Activated naive CD4-positive, alpha-beta T cell treated with anti-CD3 and anti-CD28 coated beads, Interleukin-2, amount 50 U/mL, for 16 hours (primary cell): ENCODE measurements around the gene FAM24B.

Experiments used
- DNase-seq: peaks from one replicate; pipeline ENCODE4 v3.0.0-alpha.2; 2020

Gene FAM24B

DNA sequence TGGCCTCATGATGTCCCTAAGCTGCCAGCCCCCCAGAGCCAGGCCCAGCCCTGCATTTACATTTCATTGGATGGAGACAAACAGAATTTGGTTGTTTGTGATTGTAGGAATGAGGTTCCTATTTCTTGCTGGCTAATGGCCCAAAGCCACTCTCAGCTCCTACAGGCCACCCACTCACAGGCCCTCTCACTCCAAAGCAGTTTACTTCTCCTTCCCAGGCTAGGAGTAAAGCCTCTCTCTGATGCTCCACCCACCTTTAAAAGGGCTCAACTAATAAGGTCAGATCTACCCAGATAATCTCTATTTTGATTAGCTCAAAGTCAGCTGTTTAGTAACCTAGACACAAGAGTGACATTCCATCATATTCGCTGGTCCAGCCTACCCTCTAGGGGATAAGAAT is 22.5 kb downstream of the FAM24B start:
- DNase-seq: no peak

GRCh38 chr10:122855745-122856144 is 23.6 kb downstream of the FAM24B start:
- no peak for DNase-seq

DNA sequence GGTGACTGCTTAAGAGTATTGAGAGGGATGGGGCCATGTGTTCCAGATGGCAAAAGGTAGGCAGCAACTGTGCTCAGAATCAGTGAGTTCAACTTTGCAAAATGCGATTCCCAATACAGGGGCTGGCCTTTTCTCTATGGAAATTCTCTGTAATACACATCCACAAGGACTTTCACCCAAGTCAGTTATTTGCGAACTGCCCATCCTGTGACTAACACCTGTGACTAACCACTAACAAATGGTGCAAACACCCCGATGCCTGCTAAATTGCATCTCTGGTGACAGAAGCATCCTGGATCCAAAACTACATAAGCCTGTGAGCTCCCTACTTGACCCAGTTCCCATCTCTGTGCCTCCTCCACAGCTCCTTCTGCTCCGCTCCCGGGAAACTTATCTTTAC is 24.7 kb downstream of the FAM24B start:
- no peak for DNase-seq

DNA sequence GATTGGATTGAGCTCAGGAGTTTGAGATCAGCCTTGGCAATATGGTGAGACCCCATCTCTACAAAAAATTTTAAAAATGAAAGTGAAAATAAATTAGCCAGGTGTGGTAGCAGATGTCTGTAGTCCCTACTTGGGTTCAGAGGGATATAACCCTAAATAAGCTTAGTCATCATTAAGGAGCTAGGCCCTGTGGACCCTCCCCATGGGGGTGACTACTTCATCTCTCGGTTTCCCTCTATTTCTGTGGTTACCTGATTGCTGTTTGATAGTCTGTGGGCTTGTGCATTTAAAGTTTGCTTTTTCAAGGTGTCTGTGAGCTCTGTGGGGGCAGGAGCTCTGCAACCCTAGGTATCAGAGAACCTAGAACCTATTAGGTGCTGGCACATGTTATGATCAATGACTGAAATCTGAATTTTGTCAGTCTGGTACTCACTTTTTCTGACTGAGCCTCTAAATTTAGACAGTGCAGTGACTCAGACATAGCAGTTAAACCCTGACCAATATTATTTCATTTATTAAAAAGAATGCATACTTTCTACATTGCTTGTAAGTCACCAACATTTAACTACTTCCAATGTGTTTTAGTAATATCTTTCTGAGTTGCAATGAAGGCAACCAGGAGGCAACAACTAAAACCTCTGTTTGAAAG is 25.6 kb downstream of the FAM24B start:
- no peak for DNase-seq

- DNase-seq: no peak
These were observed 27.1 kb downstream of the FAM24B start for GRCh38 chr10:122852261-122852660.

DNA sequence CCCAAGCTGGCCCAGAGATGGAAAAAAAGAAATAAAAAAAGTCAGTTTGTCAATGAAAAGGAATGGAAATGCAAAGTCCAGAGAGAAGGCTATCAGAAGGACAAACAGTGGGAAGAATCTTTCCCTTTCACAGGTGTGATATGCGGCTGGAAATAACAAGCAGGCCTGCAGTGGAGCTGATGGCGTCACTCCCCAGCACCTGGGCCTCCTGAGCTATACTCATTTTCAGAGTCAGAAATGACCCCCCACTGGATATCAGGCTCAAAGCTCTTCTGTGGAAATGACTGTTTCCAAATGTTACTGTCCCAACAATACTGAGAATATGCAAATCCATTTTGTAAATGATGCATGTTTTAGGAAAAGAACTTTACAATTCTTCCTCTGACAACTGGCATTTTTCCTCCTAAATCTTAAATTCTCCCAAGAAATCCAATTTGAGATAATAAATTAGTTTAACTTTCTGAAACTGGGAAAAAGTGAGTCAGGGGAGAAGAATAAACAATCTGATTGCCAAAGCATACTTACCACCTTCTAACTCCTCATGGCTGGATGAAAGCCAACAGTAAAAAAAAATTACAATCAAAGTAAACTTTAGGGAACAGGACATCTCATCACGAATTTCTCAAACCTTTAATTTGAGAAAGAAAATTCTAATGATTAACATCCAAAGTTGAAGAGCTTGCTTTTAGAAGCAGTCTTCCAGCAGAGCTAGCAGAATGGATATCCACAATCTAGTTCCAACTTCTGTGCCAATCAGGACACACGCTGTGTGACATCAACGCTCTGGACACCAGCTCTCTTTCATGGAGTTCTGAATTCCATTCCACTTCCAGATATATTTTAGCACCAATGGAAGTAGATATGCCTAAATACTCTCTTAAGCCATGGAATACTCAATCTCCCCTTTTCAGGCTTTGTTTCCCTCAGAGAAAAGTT is 28.4 kb downstream of the FAM24B start:
- DNase-seq: no peak

GRCh38 chr10:122849900-122850605 is 29.3 kb downstream of the FAM24B start:
- no peak for DNase-seq

DNA sequence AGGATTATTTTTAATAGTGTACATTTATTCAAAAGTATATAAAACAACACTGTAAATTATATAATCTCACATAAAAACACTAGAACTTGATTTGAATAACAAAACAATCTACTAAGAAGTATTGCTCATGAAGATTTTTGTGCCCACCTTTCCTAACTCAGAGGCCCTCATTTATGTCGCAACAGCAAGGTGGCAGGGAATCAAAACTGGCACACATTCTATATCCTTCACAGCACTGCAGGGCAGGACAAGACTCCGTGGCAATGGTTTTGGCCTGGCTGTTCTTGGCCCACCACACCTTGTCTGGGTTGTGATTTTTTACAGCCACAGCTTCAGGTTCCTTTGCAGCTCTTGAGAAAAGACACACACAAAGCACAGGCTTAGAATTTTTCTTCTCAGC is 30.3 kb downstream of the FAM24B start:
- DNase-seq: no peak

DNA sequence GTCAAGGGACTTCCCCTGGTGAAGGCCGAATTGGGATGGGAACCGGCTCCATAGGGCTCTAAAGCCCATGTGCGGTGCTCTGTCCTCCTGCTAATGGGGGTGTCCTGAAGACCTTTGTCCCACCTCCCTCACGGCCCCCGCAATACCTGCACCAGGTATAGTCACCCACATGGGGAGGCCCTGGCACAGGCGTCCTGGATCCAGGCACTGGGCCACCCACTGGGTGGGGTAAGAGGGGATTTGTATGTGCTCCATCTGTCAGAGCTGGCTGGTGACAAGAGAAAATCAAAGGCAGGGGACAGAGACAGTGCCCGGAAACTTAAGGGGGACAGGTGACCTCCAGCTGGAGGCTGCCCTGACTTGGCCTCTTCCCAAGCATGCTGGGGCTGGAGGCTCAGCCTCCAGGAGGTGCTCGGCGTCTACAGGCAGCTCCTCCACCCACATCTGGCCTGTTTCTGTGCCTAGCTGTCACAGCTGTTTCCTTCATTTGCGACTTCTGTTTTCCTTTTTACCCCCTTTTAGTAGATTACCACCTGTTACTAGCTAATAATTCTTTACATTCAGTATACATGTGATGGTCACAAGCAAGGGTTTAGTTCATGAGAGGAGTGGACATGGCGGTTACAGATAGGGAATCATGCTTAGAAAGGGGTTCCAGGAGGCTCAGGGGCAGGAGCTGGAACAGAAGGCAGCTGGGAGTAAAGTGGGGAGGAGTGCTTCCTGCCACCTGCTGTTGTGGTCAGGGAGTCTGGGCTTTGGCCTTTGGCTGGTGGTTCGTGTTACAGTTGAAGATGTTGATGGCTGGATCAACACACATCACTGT is 31.4 kb downstream of the FAM24B start:
- no peak for DNase-seq

DNA sequence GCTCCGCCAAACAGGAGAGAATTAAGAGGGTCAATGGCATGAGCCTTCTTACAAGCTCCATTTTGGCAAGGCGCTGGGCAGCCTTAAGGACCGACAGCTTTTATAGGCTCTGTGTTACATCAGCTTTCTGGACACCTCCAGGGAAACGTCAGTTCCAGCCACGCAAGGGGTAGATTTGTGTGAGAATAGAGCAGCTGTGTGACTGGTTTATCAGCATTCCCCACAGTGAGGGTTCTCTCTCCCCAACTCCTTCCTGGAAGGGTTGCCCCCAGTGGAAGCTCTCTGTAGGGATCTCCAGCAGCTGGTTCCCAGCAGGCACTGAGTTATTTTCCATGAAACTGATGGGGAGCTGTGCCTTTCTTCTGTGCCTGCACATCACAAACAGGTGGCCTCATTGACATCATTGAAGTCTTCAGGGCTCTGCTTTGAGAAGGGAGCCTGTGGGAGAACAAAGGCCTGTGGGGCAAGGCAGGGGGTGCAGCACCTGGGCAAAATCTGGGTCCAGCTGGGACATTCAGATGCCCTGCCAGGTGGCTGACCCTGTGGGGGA is 33.5 kb downstream of the FAM24B start, which contains the start of gene CUZD1:
TSS of gene CUZD1 (minus strand) at position 75 of the 550 bp plus-strand sequence. CDS start at position 61, 14 bp downstream.
- no peak for DNase-seq

- no peak for DNase-seq
These were observed 35.2 kb downstream of the FAM24B start for GRCh38 chr10:122844146-122844545.

GRCh38 chr10:122841569-122841968 is 37.8 kb downstream of the FAM24B start:
- DNase-seq: no peak

DNA sequence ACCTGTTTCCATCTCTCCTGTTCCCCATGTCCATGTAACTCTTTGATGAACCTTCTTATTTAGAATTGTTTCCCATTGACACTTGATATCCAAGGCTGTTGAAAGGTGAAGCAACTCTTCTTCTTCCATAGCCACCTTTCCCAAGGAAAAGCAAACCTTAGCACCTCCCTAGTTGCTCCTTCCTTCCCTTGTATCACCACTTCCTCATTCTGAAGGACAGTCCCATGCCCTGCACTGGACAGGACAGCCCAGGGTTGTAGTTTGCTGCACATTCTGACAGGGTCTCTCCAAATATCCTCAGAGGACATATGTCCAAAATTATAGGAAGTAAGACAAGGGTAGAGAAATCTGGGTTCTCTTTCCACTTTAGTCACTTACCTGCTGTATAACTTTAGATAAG is 39.9 kb downstream of the FAM24B start:
- no peak for DNase-seq

GRCh38 chr10:122838880-122839279 is 40.5 kb downstream of the FAM24B start:
- no peak for DNase-seq

- DNase-seq: no peak
These were observed 43.5 kb downstream of the FAM24B start for GRCh38 chr10:122835908-122836307.

DNA sequence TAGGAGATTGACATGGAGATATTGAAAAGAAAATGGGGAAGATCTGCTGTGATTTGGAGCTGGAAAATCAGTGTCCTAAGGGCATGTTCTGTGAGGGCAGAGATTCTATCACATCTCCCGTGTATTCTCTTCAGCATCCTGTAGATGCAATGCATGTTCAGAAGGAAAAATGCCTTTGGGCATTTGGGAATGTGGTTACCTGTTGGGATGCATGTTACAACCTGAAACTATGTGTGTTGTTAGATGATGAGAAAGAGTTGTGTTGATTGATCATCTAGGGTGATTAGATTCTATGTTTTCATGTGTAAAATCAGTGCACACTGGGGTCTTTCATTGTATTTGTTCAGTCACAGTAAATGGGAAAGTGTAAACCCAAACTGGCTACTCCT is 48.4 kb downstream of the FAM24B start:
- no peak for DNase-seq

- no peak for DNase-seq
These were observed 49.0 kb downstream of the FAM24B start for GRCh38 chr10:122830273-122830964.

DNA sequence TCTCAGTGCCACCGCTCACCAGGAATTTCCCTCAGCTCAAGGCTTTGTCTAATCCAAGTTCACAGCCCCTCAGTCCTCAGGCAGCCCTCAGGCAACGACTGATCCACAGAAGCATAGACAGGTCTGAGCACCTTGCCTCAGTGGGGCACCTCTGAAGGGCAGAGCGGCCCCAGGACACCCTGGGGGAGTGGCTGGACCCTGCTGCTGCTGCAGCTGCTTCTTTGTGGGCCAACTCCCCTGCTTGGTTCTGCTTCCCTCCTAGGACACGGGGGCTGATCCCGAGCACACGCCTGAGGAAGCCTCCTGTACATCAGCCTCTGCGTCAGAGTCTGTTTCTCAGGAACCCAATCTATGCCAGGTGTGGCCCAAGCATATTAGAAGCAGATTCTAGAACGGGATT is 49.9 kb downstream of the FAM24B start:
- no peak for DNase-seq

GRCh38 chr10:122828716-122829255 is 50.6 kb downstream of the FAM24B start:
- DNase-seq: no peak

- DNase-seq: no peak
These were observed 52.1 kb downstream of the FAM24B start for GRCh38 chr10:122827302-122827701.

GRCh38 chr10:122822973-122823690 is 56.2 kb downstream of the FAM24B start:
- no peak for DNase-seq
